Mucosa of descending colon (tissue), 3 donors: ENCODE results near the gene NOL4L. TPM values are rescaled to one million over a fixed set of nuclear protein-coding genes. Genes with fewer than 3 reads are reported as not detected.

Experiments
- ATAC-seq: fragments of 200-7000 bp; cut with Tn5 transposase; one replicate; pipeline ENCODE4 v1.9.1; 2020; ENCODE audit warnings: mild to moderate bottlenecking, moderate library complexity
- DNase-seq, 3 donors: peaks; one replicate each; pipeline ENCODE4 v3.0.0-alpha.2; 2020
- H3K36me3 ChIP-seq: fragments of 200-600 bp; one replicate; pipeline ENCODE4 v1.8.0; 2021; ENCODE audit warnings: low read depth, mild to moderate bottlenecking
- H3K4me1 ChIP-seq: fragments of 200-600 bp; one replicate; pipeline ENCODE4 v1.8.0; 2021; ENCODE audit warnings: low read depth, mild to moderate bottlenecking
- H3K4me3 ChIP-seq: fragments of 200-600 bp; one replicate; pipeline ENCODE4 v1.8.0; 2021; ENCODE audit warnings: mild to moderate bottlenecking
- H3K9me3 ChIP-seq: fragments of 200-600 bp; one replicate; pipeline ENCODE4 v1.8.0; 2021; ENCODE audit warnings: mild to moderate bottlenecking
- intact Hi-C, 2 donors: fragments of 100-400 bp; cut with DNase I in 1 of 2; cut with micrococcal nuclease in 1 of 2; formaldehyde crosslinking; loops; one replicate each; pipeline versions ENCODE4 v1.11.0 to v1.11.1; 2022; cut with DNase I, micrococcal nuclease
- total RNA-seq, 3 donors: library from RNA; stranded (reverse); fragmentation: NEBNext Ultra II Directional in 2 of 3; extraction: Animal tissue kit (Norgen Biotek cat#: 25700) in 2 of 3; gene quantifications; one replicate each; pipeline versions ENCODE4 v1.2.1 to v1.2.4, GENCODE V29; 2021 to 2023
- TF ChIP-seq, protein P1 (sequence below): fragments of 200-600 bp; IDR thresholded peaks from one replicate; pipeline ENCODE4 v1.8.0; 2022; ENCODE audit warnings: antibody characterized with exemption, mild to moderate bottlenecking
- donor health status: DM: no; HTN: no; CAD: no; lungs with moderate emphysema.
- donor health status: DM: no; HTN: no; CAD: no.
- donor health status: DM: no; HTN: yes; CAD: no.

NOL4L gene
- total RNA-seq, 3 donors from 2014 or later: 46.1 to 75.3 (median 55.1) TPM

DNA sequence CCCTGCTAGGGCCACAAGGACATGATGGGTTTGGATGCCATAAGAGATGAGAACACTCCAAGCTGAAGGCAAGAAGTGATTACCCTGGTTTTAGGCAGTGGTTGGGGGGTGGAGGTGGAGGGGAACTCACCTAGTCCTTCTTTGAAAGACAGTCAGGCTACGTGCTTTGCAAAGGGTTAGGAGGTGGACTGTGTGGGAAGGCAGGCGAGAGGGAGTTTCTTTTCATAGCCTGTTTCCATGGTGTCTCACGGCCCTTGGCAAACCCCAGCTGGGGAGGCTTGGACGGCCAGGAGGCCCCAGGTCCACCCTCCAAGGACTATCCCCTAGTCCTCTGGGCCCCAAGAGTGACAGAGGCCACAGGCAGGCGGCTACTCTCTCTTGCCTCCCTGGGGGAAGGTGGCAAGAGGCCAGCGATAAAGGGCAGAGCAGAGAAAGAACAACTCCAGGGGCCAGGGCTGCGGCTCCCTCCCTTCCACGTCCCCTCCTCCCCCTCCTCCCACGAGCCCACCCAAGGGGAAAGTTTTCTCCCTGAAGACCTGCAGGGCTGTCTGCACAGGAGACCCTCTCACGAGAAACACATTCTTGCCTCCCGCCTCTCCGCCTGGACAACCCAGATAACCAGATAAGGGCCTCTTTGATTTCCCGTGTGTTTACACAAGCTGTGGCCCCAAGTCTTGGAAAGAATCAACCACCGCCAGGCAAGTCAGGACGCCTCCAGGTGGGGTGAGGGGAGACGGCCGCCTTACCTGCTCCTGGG is 74.4 kb downstream of the NOL4L start:
- Histone ChIP-seq H3K9me3 (no peaks in the 10 kb centered on the region), H3K4me3 (no peak overlapping the region), H3K36me3 (no peaks in the 10 kb centered on the region), H3K4me1 (no peaks in the 10 kb centered on the region)
- DNase-seq (peak in 1 of 3 donors; percentile 33), ATAC-seq (peak; percentile 20)
- intact Hi-C loops: no loop called here
- TF ChIP-seq, protein P1, sequence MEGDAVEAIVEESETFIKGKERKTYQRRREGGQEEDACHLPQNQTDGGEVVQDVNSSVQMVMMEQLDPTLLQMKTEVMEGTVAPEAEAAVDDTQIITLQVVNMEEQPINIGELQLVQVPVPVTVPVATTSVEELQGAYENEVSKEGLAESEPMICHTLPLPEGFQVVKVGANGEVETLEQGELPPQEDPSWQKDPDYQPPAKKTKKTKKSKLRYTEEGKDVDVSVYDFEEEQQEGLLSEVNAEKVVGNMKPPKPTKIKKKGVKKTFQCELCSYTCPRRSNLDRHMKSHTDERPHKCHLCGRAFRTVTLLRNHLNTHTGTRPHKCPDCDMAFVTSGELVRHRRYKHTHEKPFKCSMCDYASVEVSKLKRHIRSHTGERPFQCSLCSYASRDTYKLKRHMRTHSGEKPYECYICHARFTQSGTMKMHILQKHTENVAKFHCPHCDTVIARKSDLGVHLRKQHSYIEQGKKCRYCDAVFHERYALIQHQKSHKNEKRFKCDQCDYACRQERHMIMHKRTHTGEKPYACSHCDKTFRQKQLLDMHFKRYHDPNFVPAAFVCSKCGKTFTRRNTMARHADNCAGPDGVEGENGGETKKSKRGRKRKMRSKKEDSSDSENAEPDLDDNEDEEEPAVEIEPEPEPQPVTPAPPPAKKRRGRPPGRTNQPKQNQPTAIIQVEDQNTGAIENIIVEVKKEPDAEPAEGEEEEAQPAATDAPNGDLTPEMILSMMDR: no peak

- TF ChIP-seq, protein P1: no peak
- Histone ChIP-seq H3K36me3 (no peaks in the 10 kb centered on the region), H3K4me1 (no peaks in the 10 kb centered on the region), H3K9me3 (no peaks in the 10 kb centered on the region), H3K4me3 (no peak overlapping the region)
- peak in 1 of 3 donors; percentile 45 for DNase-seq
- intact Hi-C loops: no loop called here
- peak; percentile 58 for ATAC-seq
Measured at GRCh38 chr20:32510120-32510600, 75.0 kb downstream of the NOL4L start.

GRCh38 chr20:32509639-32510066 is 75.5 kb downstream of the NOL4L start:
- TF ChIP-seq, protein P1: no peak
- ATAC-seq (peak; percentile 61), DNase-seq (peak in 2 of 3 donors; percentile 27 to 30)
- Histone ChIP-seq H3K9me3 (no peaks in the 10 kb centered on the region), H3K4me1 (no peaks in the 10 kb centered on the region), H3K36me3 (no peaks in the 10 kb centered on the region), H3K4me3 (no peak overlapping the region)
- intact Hi-C loops: no loop called here

GRCh38 chr20:32508775-32509119 is 76.4 kb downstream of the NOL4L start:
- DNase-seq: peak in 1 of 3 donors; percentile 3
- H3K4me3 ChIP-seq: no peak overlapping the region
- TF ChIP-seq, protein P1: no peak
- ATAC-seq: no peak
- H3K4me1 ChIP-seq: no peaks in the 10 kb centered on the region
- intact Hi-C loops: no loop called here
- H3K9me3 ChIP-seq: no peaks in the 10 kb centered on the region
- H3K36me3 ChIP-seq: no peaks in the 10 kb centered on the region

- no peaks in the 10 kb centered on the region for H3K36me3 ChIP-seq
- H3K4me1 ChIP-seq: no peaks in the 10 kb centered on the region
- H3K4me3 ChIP-seq: no peak overlapping the region
- intact Hi-C loops: no loop called here
- peak in 2 of 3 donors; percentile 8 to 12 for DNase-seq
- no peaks in the 10 kb centered on the region for H3K9me3 ChIP-seq
- TF ChIP-seq, protein P1: no peak
- ATAC-seq: no peak
Measured at GRCh38 chr20:32507998-32508774, 76.9 kb downstream of the NOL4L start.
